ENCODE data around the gene CCNF. TPM values are rescaled to one million over a fixed set of nuclear protein-coding genes. Genes with fewer than 3 reads are reported as not detected.

The CCNF gene
- total and polyA plus RNA-seq, 7 experiments from 2014 or later = 0.41 to 50.1 (median 3.4) TPM

DNA sequence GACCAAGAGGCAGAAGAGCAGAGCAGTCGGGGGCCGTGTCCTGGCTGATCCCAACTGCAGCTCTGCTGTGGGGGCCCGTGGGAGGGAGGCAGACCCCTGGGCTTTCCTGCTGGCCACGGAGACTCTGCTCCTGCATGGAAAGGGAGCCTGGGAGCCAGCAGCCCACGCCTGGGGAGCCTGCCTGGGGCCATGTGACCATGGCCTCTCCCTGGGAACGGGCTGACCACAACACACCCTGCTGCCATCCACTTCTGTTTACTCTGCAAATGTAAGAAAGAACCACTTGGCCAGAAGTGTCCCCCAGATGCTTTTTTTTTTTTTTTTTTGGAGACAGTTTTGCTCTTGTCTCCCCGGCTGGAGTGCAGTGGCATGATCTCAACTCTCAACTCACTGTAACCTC is 28.7 kb downstream of the CCNF start:
- intact Hi-C loops (cut with micrococcal nuclease) = no loop called here
- Mint-ChIP-seq H3K27me3 (no peaks in the 10 kb centered on the region), H3K9me3 (no peaks in the 10 kb centered on the region), H3K36me3 (peaks cover 0 to 9% (median 5%) of the 10 kb centered on the region in 5 donors), H3K4me3 (peak overlapping the region in 1 of 10 donors; percentile 42), H3K27ac (no peak overlapping the region), H3K4me1 (peaks cover 4 to 14% (median 5%) of the 10 kb centered on the region in 7 donors)
- ATAC-seq (no peak), DNase-seq (no peak)
- Histone ChIP-seq H3K27ac (ENCODE audit: low read depth, low read length) (no peak overlapping the region), H3K4me3 (ENCODE audit: low read length) (no peak overlapping the region), H3K9me3 (ENCODE audit: control insufficient read depth in 2 of 3, low read length in 3 of 3) (no peaks in the 10 kb centered on the region), H3K27me3 (ENCODE audit: control insufficient read depth in 2 of 2, insufficient read depth in 2 of 2, low read length in 2 of 2) (no peaks in the 10 kb centered on the region), H3K36me3 (ENCODE audit: control insufficient read depth in 2 of 3, insufficient read depth in 3 of 3, low read length in 3 of 3) (peaks cover 0 to 8% (median 0%) of the 10 kb centered on the region in 3 experiments), H3K4me1 (ENCODE audit: control insufficient read depth in 2 of 2, insufficient read depth in 2 of 2, low read length in 2 of 2) (peaks cover 5 to 8% of the 10 kb centered on the region in 2 donors)
- ChIA-PET CTCF (no interaction called here), POLR2A (no interaction called here)

GRCh38 chr16:2458887-2459646 is 29.8 kb downstream of the CCNF start:
- DNase-seq (no peak), ATAC-seq (no peak)
- Mint-ChIP-seq H3K36me3 (peaks cover 0 to 6% (median 0%) of the 10 kb centered on the region in 5 donors), H3K27ac (peak overlapping the region in 7 of 9 donors; percentile 3 to 94 (median 69)), H3K4me3 (peak overlapping the region; percentile 75 to 95 (median 88)), H3K9me3 (no peaks in the 10 kb centered on the region), H3K27me3 (no peaks in the 10 kb centered on the region), H3K4me1 (peaks cover 4 to 14% (median 5%) of the 10 kb centered on the region in 7 donors)
- Histone ChIP-seq H3K36me3 (ENCODE audit: control insufficient read depth in 2 of 3, insufficient read depth in 3 of 3, low read length in 3 of 3) (peaks cover 0 to 8% (median 0%) of the 10 kb centered on the region in 3 experiments), H3K4me3 (ENCODE audit: low read length) (peak overlapping the region; percentile 63), H3K27ac (ENCODE audit: low read depth, low read length) (peak overlapping the region; percentile 57), H3K27me3 (ENCODE audit: control insufficient read depth in 2 of 2, insufficient read depth in 2 of 2, low read length in 2 of 2) (no peaks in the 10 kb centered on the region), H3K4me1 (ENCODE audit: control insufficient read depth in 2 of 2, insufficient read depth in 2 of 2, low read length in 2 of 2) (peaks cover 5 to 8% of the 10 kb centered on the region in 2 donors), H3K9me3 (ENCODE audit: control insufficient read depth in 2 of 3, low read length in 3 of 3) (no peaks in the 10 kb centered on the region)
- ChIA-PET CTCF (no interaction called here), POLR2A (interaction anchor here (0.5 to 1.5 kb wide), 6 partner anchors 18 to 749 kb away, joined by 3 to 7 read pairs (median 4); partner anchors contain the start of genes AMDHD2, ATP6V0C and TRAF7)
- intact Hi-C loops (cut with micrococcal nuclease) = loop anchor here in 1 of 2 donors (1.0 kb wide), 1 partner anchor 28 kb away; no protein-coding TSS in a partner anchor

DNA sequence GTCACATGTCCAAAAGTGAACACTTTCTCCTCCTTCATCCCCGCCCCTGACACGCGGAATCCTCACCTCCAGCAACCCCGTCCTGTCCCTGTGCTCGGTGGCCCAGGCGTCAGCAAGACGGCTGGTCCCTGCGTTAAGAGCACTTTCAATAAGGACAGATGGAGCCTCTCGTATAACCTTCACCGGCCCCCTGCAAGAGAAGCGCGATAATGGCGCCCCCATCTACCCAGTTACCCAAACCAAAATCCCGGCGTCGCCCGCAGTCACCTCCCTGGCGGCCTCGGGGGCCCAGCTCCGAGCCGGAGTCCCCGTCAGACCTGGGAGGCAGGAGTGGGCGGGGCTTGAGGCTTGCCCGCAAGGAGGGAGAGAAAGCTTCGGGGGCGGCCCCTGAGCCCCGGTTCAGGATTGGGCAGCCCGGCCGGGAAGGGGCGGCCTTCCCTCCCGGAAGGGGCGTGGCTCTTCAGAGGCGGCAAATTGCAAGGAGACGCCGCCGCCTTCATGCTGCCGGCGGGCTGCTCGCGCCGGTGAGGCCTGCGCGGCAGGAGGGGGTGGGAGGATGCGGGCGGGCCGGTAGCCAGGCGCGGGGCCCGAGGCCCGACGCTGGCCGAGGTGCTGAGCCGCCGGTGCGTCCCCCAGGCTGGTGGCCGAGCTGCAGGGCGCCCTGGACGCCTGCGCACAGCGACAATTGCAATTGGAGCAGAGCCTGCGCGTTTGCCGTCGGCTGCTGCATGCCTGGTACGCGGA is 30.6 kb downstream of the CCNF start, which contains the start of gene TEDC2:
TSS of gene TEDC2 (plus strand) at position 463 of the 744 bp plus-strand sequence. CDS start at position 499, 36 bp downstream.
- Mint-ChIP-seq H3K9me3 (no peaks in the 10 kb centered on the region), H3K36me3 (peaks cover 0 to 6% (median 0%) of the 10 kb centered on the region in 5 donors), H3K4me3 (peak within 1 kb of the TSS; percentile 75 to 95 (median 88)), H3K27ac (peak within 1 kb of the TSS in 7 of 9 donors; percentile 3 to 94 (median 69)), H3K4me1 (peaks cover 4 to 14% (median 5%) of the 10 kb centered on the region in 7 donors), H3K27me3 (no peaks in the 10 kb centered on the region)
- peaks cover 0 to 8% (median 0%) of the 10 kb centered on the region in 3 experiments for H3K36me3 ChIP-seq (ENCODE audit: control insufficient read depth in 2 of 3, insufficient read depth in 3 of 3, low read length in 3 of 3)
- DNase-seq = peak; percentile 92 to 98 (median 94)
- H3K4me1 ChIP-seq (ENCODE audit: control insufficient read depth in 2 of 2, insufficient read depth in 2 of 2, low read length in 2 of 2) = peaks cover 5 to 8% of the 10 kb centered on the region in 2 donors
- POLR2A ChIA-PET = interaction anchor here (0.7 to 1.5 kb wide), 6 partner anchors 17 to 304 kb away, joined by 3 to 7 read pairs (median 4); partner anchors contain the start of genes AMDHD2, ATP6V0C, PGP and TRAF7
- intact Hi-C loops (cut with micrococcal nuclease) = loop anchor here (1.0 kb wide), 5 partner anchors 14 to 120 kb away; partner anchors contain the start of genes CCNF (in 2 of the 2), ABCA3 (in 1 of the 2) and TBC1D24 (in 1 of the 2)
- ATAC-seq = peak; percentile 100
- peak within 1 kb of the TSS; percentile 63 for H3K4me3 ChIP-seq (ENCODE audit: low read length)
- CTCF ChIA-PET = no interaction called here
- H3K27me3 ChIP-seq (ENCODE audit: control insufficient read depth in 2 of 2, insufficient read depth in 2 of 2, low read length in 2 of 2) = no peaks in the 10 kb centered on the region
- H3K9me3 ChIP-seq (ENCODE audit: control insufficient read depth in 2 of 3, low read length in 3 of 3) = no peaks in the 10 kb centered on the region
- H3K27ac ChIP-seq (ENCODE audit: low read depth, low read length) = peak within 1 kb of the TSS; percentile 57

DNA sequence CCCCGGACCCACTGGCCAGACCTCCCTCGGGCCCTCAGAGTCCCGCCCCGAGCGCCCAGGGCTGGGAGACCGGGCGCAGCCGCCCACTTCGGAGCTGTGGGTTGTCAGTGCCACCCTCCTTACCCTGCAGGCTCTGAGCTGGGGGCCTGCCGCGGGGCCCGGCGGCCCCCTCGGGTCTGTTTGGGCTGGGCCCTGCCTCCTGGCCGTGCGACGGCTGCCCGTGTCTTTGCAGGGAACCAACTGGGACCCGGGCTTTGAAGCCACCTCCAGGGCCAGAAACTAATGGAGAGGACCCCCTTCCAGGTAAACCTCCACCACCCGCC is 31.1 kb downstream of the CCNF start:
- POLR2A ChIA-PET = interaction anchor here (0.7 to 1.5 kb wide), 5 partner anchors 16 to 305 kb away, joined by 3 to 7 read pairs (median 4); partner anchors contain the start of genes AMDHD2, ATP6V0C, PGP and TRAF7
- no peaks in the 10 kb centered on the region for H3K9me3 Mint-ChIP-seq
- Histone ChIP-seq H3K36me3 (ENCODE audit: control insufficient read depth in 2 of 3, insufficient read depth in 3 of 3, low read length in 3 of 3) (peaks cover 0 to 8% (median 0%) of the 10 kb centered on the region in 3 experiments), H3K9me3 (ENCODE audit: control insufficient read depth in 2 of 3, low read length in 3 of 3) (no peaks in the 10 kb centered on the region), H3K4me3 (ENCODE audit: low read length) (peak overlapping the region; percentile 63), H3K27ac (ENCODE audit: low read depth, low read length) (peak overlapping the region; percentile 29), H3K4me1 (ENCODE audit: control insufficient read depth in 2 of 2, insufficient read depth in 2 of 2, low read length in 2 of 2) (peaks cover 5 to 8% of the 10 kb centered on the region in 2 donors), H3K27me3 (ENCODE audit: control insufficient read depth in 2 of 2, insufficient read depth in 2 of 2, low read length in 2 of 2) (no peaks in the 10 kb centered on the region)
- H3K4me3 Mint-ChIP-seq = peak overlapping the region in 4 of 10 donors; percentile 42 to 95 (median 67)
- H3K4me1 Mint-ChIP-seq = peaks cover 4 to 14% (median 5%) of the 10 kb centered on the region in 7 donors
- peaks cover 0 to 5% (median 0%) of the 10 kb centered on the region in 5 donors for H3K36me3 Mint-ChIP-seq
- H3K27ac Mint-ChIP-seq = no peak overlapping the region
- no peaks in the 10 kb centered on the region for H3K27me3 Mint-ChIP-seq
- no peak for DNase-seq
- CTCF ChIA-PET = no interaction called here
- intact Hi-C loops (cut with micrococcal nuclease) = loop anchor here (1.0 kb wide), 4 partner anchors 14 to 120 kb away; partner anchors contain the start of genes CCNF (in 2 of the 2), ABCA3 (in 1 of the 2) and TBC1D24 (in 1 of the 2)
- ATAC-seq = no peak

- CTCF ChIA-PET = no interaction called here
- Mint-ChIP-seq H3K27ac (no peak overlapping the region), H3K36me3 (peaks cover 0 to 4% (median 0%) of the 10 kb centered on the region in 5 donors), H3K9me3 (no peaks in the 10 kb centered on the region), H3K4me1 (peaks cover 4 to 14% (median 5%) of the 10 kb centered on the region in 7 donors), H3K27me3 (no peaks in the 10 kb centered on the region), H3K4me3 (peak overlapping the region in 4 of 10 donors; percentile 21 to 53 (median 44))
- H3K27ac ChIP-seq (ENCODE audit: low read depth, low read length) = no peak overlapping the region
- intact Hi-C loops (cut with micrococcal nuclease) = loop anchor here (1.0 kb wide), 4 partner anchors 13 to 121 kb away; partner anchors contain the start of genes CCNF (in 2 of the 2), ABCA3 (in 1 of the 2) and TBC1D24 (in 1 of the 2)
- DNase-seq (no peak), ATAC-seq (no peak)
- no peaks in the 10 kb centered on the region for H3K27me3 ChIP-seq (ENCODE audit: control insufficient read depth in 2 of 2, insufficient read depth in 2 of 2, low read length in 2 of 2)
- no peaks in the 10 kb centered on the region for H3K9me3 ChIP-seq (ENCODE audit: control insufficient read depth in 2 of 3, low read length in 3 of 3)
- POLR2A ChIA-PET = no interaction called here
- H3K4me3 ChIP-seq (ENCODE audit: low read length) = no peak overlapping the region
- H3K36me3 ChIP-seq (ENCODE audit: control insufficient read depth in 2 of 3, insufficient read depth in 3 of 3, low read length in 3 of 3) = peaks cover 0 to 8% (median 0%) of the 10 kb centered on the region in 3 experiments
- H3K4me1 ChIP-seq (ENCODE audit: control insufficient read depth in 2 of 2, insufficient read depth in 2 of 2, low read length in 2 of 2) = peaks cover 5 to 8% of the 10 kb centered on the region in 2 donors
These were observed 31.7 kb downstream of the CCNF start for GRCh38 chr16:2460916-2461315.

Measured in naive thymus-derived CD4-positive, alpha-beta T cell (primary cell).